ENCODE measurements around the gene IST1.
"Not testable (repeated sequence)": the region's sequence is repeated elsewhere in the genome, so short reads cannot be mapped to it uniquely, and the experiment has no call there.

Gene IST1

GRCh38 chr16:71863995-71864394, 31.3 kb upstream of the IST1 start:
- no peak overlapping the region for H3K4me3 ChIP-seq (ENCODE audit: low read length)
- TF ChIP-seq CTCF (IDR thresholded peaks at IDR 0.05; ENCODE audit: insufficient read depth, low read depth, low read length, missing control alignments), result no peak
- no peak for DNase-seq (ENCODE audit: low read depth)

- DNase-seq (ENCODE audit: low read depth), result no peak
- TF ChIP-seq CTCF (IDR thresholded peaks at IDR 0.05; ENCODE audit: insufficient read depth, low read depth, low read length, missing control alignments), result no peak
- H3K4me3 ChIP-seq (ENCODE audit: low read length), result no peak overlapping the region
These were observed 30.0 kb upstream of the IST1 start for GRCh38 chr16:71865173-71865863.

- H3K4me3 ChIP-seq (ENCODE audit: low read length); DNase-seq (ENCODE audit: low read depth): not testable (repeated sequence)
These were observed 28.2 kb upstream of the IST1 start for GRCh38 chr16:71867175-71867574.

- no peak for TF ChIP-seq CTCF (IDR thresholded peaks at IDR 0.05; ENCODE audit: insufficient read depth, low read depth, low read length, missing control alignments)
- no peak for DNase-seq (ENCODE audit: low read depth)
- no peak overlapping the region for H3K4me3 ChIP-seq (ENCODE audit: low read length)
These were observed 27.4 kb upstream of the IST1 start for GRCh38 chr16:71867939-71868338.

- no peak for DNase-seq (ENCODE audit: low read depth)
- no peak for TF ChIP-seq CTCF (IDR thresholded peaks at IDR 0.05; ENCODE audit: insufficient read depth, low read depth, low read length, missing control alignments)
- no peak overlapping the region for H3K4me3 ChIP-seq (ENCODE audit: low read length)
These were observed 26.2 kb upstream of the IST1 start for GRCh38 chr16:71869089-71869488.

GRCh38 chr16:71870818-71871217, 24.5 kb upstream of the IST1 start:
- DNase-seq (ENCODE audit: low read depth), result no peak
- no peak for TF ChIP-seq CTCF (IDR thresholded peaks at IDR 0.05; ENCODE audit: insufficient read depth, low read depth, low read length, missing control alignments)
- H3K4me3 ChIP-seq (ENCODE audit: low read length), result no peak overlapping the region

- TF ChIP-seq CTCF (IDR thresholded peaks at IDR 0.05; ENCODE audit: insufficient read depth, low read depth, low read length, missing control alignments), result no peak
- H3K4me3 ChIP-seq (ENCODE audit: low read length), result no peak overlapping the region
These were observed 22.1 kb upstream of the IST1 start for GRCh38 chr16:71873199-71873598.

More at GRCh38 chr16:71873199-71873598, 22.1 kb upstream of the IST1 start:
- DNase-seq (ENCODE audit: low read depth), result no peak

Data from epithelial cell of esophagus (primary cell).